Stimulated activated CD8-positive, alpha-beta memory T cell treated with anti-CD3 and anti-CD28 coated beads, Interleukin-4, amount 100 ng/mL, for 4 hours (primary cell): ENCODE data around the gene OBSL1.

ENCODE experiments used
- DNase-seq, 2 donors: peaks; one replicate each; pipeline ENCODE4 v3.0.0-alpha.2; 2020; ENCODE audit warnings: low read depth in 2 of 2, low spot score in 1 of 2

Gene OBSL1

DNA sequence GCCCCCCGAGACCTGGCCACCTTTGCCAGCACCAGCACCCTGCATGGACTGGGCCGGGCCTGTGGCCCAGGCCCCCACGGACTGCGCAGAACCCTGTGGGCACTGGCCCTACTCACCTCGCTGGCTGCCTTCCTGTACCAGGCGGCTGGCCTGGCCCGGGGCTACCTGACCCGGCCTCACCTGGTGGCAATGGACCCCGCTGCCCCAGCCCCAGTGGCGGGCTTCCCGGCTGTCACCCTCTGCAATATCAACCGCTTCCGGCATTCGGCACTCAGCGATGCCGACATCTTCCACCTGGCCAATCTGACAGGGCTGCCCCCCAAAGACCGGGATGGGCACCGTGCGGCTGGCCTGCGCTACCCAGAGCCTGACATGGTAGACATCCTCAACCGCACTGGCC, 56.5 kb downstream of the OBSL1 start:
- DNase-seq: no peak

DNA sequence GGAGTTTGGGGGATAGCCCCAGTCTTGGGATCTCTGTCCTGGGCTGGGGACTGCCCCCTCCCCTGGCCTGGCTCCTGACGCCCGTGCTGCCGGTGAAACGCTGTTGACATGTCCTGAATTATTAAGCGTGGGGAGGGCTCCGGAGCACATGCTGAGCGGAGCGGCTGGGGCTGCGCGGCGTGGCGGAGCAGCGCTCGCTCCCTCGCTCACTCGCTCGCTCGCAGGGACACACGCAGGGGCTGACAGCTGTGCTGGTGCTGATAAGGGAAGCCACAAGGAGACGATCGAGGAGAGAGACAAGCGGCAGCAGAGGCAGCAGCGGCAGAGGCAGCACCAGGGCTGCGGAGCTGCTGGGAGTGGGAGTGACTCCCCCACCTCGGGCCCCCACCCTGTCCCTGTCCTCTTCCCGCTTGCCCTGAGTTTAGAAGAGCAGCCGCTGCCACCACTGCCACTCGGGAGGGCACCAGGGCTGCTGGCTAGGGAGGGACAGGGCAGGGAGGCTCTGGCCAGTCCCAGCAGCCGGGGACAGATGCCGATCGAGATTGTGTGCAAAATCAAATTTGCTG, 57.1 kb downstream of the OBSL1 start, which contains the start of gene ASIC4:
ASIC4 (plus strand) TSS at position 287 of the 566 bp plus-strand sequence; CDS start at position 530, 243 bp downstream.
- no peak for DNase-seq

DNA sequence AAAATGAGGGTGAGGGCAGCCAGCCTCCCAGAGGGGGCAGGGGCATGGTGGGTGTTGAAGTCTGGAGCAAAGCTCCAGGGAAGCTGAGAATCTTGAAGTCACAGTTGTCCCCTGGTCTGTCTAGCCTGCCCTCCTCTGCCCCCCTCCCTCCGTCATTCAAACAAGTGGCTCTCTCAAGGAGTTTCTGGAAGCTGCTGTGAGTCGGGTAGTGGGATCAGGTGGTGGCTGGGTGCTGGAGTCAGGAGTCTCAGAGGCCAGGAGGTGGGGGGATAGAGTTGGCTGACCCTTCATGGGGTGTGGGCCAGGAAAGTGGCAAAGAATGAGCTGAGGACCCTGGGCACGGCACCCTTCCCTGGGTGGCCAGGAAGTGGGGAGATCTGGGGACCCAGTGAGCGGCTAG, 57.6 kb downstream of the OBSL1 start:
- DNase-seq: no peak

DNA sequence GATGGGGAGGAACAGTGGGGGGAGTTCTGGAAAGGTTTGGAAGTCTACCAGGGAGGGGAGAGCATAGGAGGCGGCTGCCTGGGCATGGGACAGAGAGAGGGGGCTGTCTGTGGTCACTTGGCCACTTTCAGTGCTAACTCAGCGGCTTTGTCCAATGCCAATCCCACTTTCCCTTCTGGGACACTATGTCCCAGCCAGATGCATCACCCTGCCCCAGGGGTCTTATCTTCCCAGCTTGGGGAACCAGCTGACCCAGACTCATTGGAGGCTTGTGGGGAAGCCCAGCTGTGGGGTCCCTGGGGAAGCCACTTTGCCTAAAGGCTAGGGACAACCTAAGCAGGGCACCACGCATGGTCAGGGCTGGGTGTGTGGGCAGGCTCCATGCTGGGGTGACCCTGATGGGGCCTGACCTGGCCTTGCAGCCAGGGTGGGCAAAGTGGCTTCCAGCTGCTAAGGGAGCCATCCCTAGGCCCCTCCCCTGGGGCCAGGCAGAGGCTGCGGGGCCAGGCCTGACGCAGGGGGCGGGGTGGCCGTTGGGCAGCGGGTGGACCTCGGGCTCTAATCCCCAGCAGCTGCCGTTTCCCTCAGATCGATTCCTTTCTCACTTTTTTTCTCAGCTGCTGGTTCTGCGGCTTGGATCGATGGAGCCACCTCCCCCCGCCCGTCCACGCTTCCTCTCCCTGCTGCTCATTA, 58.7 kb downstream of the OBSL1 start:
- no peak for DNase-seq

DNA sequence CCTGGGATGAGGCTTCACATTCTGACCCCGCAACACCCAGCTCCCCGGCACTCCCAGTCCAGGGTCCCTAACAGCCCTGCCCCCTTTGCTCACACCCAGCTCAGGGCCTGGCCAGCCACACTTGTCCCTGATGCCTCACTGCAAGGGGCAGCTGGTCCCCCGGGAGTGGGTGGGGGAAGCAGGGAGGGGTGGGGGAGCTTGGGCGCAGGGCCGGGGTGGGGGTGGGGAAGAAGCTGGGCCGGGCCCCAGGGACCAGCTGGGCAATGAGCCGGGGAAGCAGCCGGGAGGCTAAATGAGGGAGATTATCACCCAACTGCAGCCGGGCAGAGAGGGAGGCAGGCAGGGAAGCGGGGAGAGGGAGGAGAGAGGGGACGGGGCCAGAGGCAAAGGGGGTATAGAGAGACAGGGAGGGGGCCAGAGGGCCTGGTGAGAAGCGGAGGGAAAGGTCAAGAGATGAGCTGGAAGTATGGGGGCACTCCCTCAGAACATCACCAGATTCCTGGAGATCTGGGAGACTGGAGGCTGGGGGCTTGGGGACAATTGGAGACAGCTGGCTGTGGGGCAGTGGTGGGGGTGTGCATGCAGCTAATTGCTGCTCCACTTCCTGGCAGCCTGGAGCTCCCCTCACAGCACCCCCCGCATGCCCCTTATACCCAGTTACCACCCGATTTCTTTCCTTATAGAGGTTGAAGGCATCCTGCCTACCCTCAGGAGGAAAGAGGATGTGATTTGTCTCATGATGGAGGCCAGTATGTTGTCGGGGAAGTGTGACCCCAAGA, 59.6 kb downstream of the OBSL1 start:
- no peak for DNase-seq

DNA sequence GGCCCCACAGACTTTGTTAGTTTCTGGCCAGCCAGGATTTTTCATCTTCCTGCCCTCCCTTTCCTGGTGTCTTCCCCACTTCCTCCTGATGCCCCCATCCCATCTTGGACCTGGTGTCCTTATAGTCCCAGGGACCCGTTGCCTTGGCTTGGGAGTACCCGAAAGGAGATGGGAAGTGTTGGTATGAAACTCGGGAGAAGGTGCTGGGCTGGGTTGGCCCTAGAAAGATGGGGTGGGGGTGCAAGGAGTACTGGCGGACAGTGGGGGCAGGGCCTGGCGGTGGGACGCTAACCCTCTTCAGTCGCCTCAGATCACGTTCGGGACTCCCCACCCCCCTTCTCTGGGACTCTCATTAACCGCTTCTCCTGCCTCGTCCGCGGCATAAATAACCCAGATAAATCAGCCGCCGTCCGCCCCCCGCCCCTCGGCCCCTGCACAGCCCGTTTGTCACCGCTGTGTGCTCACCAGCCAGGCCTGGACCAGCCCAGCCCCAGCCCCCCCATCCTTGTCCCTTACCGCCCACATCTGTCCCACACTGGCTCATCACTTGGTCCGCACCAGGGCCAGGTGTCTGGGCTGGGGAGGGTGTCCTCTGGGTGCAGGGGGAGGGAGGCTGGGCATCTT, 60.7 kb downstream of the OBSL1 start:
- DNase-seq: no peak

DNA sequence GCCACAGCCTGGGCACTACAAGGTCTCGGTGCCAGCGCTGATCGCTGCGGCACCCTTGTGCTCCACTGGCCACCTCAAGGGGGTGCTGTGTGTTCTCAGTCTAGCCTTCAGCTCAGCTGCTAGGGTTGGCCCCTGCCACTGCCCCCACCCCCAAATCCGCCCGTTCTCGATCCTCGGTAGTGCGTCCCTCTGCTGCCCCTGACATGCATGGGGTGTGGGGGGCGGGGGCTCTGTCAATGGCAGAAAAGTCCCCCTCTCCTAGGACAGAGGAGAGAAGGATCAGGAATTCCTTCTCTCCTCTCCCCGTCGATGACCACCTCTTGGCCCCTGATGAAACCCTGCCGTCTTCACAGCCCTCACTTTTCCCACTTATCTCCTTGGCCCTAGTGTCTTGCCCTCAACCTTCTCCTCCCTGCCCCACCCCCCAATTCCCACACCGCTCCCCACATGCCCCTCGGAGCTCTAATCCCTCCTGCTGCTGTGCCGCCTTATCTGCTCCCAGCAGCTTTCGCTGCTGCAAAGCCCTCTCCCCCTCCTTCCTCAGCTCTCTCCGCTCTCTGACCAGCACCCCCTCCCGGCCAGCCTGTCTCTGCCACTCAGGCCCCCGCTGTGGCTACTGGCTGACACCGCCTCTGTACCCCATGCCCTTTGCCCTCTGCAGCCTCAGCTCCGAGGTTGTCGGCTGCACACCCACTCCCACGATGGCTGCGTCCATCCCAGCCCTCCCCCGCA, 61.4 kb downstream of the OBSL1 start:
- no peak for DNase-seq

DNA sequence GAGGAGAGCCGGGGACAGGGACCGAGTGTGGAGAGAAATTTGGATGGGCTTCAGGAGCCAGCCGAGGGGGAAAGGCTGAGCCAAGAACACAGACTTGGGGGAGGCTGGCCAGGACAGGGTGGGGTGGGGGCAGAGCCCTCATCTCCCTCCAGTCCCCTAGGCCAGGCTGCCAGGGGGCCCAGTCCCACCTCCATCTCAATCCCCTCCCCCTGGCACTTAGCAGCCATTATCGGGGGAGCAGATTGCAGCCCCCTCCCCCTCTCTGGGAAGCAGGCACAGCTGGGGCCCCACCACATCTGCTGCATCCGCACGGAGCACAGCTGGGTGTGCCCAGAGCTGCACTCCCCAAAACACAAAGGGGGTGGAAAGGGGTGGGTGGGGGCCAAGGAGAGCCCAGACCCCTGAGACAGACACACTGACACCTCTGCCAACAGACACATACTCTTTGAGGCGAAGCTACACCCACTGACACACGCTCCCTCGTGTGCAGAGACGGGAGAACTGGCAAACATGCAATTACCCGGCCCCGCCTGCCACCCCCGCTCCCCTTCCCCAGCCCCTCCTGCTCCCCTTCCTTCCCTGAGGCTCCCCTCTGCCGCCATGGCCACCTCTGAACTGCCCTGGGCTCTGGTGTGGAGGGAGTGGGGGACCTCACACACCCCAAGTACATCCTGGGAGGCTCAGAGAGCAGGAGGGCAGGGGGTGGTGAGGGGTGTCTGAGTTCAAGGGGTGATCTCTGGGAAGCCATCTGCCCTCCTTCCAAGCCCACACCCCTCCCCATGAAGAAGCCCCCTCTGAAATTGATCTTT, 62.2 kb downstream of the OBSL1 start:
- DNase-seq: no peak

DNA sequence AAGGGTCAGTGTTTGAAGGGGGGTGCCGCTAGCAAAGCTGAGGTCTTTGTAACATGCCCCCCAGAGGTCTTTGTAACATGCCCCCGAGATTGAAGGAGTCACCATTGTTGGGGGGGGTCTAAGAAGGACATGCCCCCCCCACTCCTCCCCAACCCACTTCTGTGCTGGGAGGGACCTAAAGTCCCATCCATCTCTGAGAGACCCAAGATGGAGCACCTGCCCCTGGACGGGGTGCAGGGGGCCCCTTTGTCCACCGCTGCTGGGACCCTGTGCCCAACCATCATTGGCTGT, 63.0 kb downstream of the OBSL1 start:
- DNase-seq: no peak

DNA sequence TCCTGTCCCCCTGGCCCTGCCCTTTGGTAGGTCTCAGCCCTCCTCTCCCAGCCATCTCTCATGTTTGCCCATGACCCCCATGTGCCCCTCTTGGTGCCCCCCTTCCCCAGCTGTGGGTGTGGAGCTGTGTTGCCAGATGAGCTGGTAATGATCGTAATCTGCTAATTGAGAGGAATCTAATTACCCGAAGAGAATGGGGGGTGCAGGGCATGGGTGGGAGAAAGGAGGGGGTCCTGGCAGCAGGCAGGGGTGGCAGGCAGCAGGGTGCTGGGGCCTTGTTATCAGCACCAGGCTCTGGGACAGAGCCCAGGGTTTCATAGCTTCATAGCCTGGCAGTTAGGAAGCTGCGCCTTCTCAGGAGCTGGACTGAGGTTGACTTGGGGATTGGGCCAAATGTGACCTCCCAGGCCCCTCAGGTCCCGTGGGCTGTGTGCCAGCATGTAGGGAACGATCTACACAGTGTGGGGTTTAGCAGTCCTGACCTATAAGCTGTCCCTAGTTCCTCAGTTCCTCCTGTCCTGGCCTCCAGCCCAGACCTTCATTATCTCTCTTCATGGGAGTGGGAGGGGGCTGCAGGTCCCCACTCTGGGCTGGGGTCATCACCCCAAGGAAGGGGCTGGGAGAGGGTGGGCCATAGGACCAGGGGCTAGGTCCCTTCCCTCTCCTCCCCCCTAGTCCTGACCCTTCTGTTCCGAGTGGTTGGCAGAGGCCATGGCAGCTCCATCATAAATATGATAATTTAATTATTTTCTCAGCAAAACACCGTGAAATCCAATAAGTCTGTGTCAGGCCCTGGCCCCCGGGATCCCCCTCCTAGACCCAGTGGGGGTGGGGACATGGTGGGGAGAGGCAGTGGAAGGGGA, 63.5 kb downstream of the OBSL1 start:
- no peak for DNase-seq

DNA sequence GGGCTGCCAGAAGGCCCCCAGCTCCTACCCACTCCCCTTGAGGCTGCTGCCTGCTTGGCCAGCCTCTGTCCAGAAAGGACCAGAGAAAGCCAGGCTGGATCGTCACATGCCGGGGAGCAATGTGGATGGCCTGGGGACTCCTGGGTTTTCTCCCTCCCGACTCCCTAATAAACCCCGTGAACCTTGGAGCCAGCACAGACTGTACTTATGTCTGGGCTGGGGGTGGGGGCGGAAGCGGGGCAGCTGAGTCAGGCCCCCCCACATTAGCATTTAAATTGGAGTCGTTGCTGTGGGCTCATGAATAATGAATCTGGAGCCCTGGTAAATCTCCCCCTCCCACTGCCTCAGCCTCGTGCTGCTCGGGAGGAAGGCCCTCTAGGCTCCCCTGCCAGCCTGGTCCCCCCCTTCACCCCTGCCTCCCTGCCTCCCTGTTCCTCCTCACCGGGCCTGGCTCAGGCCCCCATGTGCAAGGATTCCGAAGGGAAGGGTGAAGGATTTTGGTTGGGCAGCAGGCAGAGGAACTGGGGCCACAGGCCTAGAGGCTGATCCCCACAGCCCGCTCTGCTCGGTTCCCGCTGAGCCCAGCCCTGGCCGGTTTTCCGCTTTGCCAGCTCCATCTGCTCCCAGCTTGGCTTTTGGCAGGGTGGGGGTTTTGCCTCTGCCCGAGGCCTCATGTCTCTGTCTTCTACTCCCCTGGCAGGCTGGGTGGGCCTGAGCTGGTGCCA, 64.4 kb downstream of the OBSL1 start:
- no peak for DNase-seq

DNA sequence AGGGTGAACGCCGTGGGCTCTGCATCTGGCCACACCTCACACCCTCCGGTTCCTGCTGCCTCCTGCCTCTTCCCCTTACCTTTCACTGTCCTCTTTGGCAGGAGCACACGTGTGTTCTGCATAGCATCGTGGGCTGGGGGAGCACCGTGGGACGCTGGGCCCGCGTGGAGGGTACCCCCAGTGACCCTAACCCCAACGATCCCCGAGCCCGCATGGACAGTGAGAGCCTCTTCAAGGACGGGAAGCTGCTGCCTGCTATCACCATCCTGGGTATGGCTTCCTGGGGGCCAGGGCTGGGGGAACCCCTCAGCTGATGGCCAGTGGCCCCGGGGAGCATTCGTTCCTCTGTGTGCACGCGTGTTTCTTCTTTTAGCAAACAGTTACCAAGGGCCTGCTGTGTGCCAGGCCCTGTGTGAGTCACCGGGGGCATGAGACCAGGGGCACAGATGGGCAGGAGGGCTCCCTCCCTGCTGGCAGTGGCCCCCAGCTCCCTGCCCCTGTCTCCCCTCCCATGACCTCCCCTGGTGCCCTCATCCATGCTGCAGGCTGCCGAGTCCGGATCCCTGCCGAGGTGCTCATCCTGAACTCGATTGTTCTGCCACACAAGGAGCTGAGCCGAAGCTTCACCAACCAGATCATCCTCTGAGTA, 65.1 kb downstream of the OBSL1 start:
- DNase-seq: no peak

DNA sequence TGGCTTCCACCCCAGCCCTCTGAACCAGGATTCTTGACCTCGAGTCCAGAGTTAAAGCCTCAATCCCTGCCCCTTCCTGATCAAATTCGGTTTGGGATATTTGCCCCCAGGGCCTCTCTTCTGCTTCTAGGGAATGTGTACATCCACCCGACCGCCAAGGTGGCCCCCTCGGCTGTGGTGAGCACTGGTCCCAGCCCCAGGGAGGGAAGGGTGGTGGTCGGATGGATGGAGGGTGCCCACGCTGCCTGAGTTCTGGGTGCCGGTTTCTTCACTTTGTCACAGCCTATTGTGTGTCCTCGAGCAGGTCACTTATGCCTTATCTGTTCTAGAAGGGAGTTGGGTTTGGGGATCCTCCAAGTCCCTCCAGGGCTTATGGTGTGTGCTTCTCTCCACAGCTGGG, 65.8 kb downstream of the OBSL1 start:
- no peak for DNase-seq

DNA sequence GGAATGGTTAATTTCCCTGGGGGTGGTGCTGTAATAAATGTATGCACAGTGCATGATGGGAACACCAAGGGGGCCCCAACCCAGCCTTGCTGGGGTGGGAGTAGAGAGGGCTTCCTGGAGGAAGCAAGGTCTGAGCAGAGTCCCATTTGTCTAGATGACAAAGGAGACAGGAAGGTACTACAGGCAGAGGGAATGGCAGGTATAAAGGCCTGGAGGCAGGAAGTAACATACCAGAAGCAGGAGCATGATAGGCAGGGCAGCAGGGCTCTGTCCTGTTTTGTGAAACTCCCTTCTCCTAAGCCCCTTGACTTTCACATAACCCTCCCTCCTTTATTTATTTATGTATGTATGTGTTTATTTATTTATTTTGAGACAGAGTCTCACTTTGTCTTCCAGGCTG, 68.7 kb downstream of the OBSL1 start:
- DNase-seq: no peak

DNA sequence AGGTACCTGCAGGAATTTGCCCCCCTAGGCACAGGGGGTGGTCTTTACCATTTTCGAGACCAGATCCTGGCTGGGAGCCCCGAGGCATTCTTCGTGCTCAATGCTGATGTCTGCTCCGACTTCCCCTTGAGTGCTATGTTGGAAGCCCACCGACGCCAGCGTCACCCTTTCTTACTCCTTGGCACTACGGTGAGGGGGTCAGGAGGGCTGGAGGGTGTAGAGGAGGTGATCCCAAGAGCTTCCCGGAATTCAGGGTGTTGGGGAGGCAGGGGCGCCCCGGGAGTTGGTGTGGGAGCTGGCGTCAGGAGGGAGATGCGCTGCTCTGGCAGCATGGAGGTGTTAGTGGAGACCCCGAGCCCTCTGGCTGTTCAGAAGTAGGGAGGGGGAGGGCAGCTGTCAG, 69.5 kb downstream of the OBSL1 start:
- DNase-seq: no peak
